ENCODE measurements around the gene HCFC1.

DNA sequence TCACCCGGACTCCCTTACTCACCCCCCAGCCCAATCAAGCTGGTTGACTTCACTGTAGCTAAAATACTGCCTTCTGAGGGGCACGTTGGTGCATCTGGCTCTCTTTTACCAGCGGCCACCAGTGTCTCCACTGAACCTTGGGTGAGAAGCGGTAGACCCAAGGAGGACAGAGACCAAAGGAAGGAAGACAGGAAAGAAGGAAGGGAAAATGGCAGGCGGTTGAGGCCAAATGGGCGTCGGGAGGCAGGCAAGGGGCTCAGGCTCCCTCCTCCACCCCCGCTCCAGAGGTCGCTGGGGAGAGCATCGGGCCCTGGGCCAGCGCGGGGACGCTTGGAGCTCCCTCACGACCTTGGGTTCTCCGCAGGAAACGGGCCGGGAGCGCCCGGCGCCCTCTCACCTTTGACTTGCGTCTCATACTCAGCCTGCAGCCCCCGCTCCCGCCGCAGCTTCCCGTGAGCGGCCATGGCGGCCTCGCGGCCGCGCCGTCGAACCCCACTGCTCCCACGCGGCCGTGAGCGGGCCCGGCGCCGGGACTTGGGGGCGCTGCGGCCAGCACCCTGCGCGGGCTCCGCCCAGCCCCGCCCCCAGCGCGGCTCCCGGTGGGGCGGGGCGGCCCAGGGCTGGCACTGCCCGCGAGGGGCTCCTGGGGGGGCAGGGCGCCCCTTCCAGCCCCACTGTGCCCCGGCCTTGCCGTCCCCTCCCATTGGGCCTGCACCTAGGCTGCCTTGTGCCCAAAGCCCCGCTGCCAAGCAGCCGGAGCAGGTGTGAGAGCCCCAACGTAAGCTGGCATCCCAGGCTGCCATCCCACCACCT lies 45.7 kb downstream of the HCFC1 start, which contains the start of gene ARHGAP4:
- TF ChIP-seq, protein P1, sequence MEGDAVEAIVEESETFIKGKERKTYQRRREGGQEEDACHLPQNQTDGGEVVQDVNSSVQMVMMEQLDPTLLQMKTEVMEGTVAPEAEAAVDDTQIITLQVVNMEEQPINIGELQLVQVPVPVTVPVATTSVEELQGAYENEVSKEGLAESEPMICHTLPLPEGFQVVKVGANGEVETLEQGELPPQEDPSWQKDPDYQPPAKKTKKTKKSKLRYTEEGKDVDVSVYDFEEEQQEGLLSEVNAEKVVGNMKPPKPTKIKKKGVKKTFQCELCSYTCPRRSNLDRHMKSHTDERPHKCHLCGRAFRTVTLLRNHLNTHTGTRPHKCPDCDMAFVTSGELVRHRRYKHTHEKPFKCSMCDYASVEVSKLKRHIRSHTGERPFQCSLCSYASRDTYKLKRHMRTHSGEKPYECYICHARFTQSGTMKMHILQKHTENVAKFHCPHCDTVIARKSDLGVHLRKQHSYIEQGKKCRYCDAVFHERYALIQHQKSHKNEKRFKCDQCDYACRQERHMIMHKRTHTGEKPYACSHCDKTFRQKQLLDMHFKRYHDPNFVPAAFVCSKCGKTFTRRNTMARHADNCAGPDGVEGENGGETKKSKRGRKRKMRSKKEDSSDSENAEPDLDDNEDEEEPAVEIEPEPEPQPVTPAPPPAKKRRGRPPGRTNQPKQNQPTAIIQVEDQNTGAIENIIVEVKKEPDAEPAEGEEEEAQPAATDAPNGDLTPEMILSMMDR (IDR thresholded peaks at IDR 0.05) = no peak
- TF ChIP-seq POLR2A (IDR thresholded peaks at IDR 0.05) = no peak
